Trophoblast cell (in vitro differentiated cells and primary cell): Measurements from ENCODE around the gene CILP2.
A peak's percentile ranks its signal among the peaks of the same experiment; 100 is the strongest.

Experiments
- DNase-seq, 2 donors: peaks; one replicate each; pipeline ENCODE4 v3.0.0-alpha.2; 2016
- H2AFZ ChIP-seq: 2 replicates; pipeline ENCODE4 v1.6.1; 2013; ENCODE audit warnings: low read length, moderate library complexity, mild to moderate bottlenecking; ENCODE audit not compliant: insufficient read depth, poor library complexity
- H2AK5ac ChIP-seq: 2 replicates; pipeline ENCODE4 v1.6.1; 2013; ENCODE audit warnings: mild to moderate bottlenecking, low read length
- H2BK120ac ChIP-seq: 2 replicates; pipeline ENCODE4 v1.6.1; 2013; ENCODE audit warnings: low read length, mild to moderate bottlenecking, moderate library complexity; ENCODE audit not compliant: insufficient read depth, poor library complexity
- H2BK12ac ChIP-seq: 2 replicates; pipeline ENCODE4 v1.6.1; 2013; ENCODE audit warnings: mild to moderate bottlenecking, low read length, moderate library complexity
- H2BK5ac ChIP-seq: 2 replicates; pipeline ENCODE4 v1.6.1; 2013; ENCODE audit warnings: low read length, low read depth, moderate library complexity, mild to moderate bottlenecking; ENCODE audit not compliant: poor library complexity
- H3K14ac ChIP-seq: 2 replicates; pipeline ENCODE4 v1.6.1; 2013; ENCODE audit warnings: mild to moderate bottlenecking, low read length
- H3K18ac ChIP-seq: 2 replicates; pipeline ENCODE4 v1.6.1; 2013; ENCODE audit warnings: mild to moderate bottlenecking, low read length
- H3K23ac ChIP-seq: 2 replicates; pipeline ENCODE4 v1.6.1; 2013; ENCODE audit warnings: low read length
- H3K27ac ChIP-seq: 2 replicates; pipeline ENCODE4 v1.5.1; 2013; ENCODE audit warnings: low read depth, mild to moderate bottlenecking, inconsistent platforms, low read length, moderate library complexity
- H3K27me3 ChIP-seq: 2 replicates; pipeline ENCODE4 v1.6.1; 2013; ENCODE audit warnings: inconsistent platforms, mild to moderate bottlenecking, low read length, moderate library complexity; ENCODE audit not compliant: insufficient read depth
- H3K36me3 ChIP-seq, 2 experiments: 1 replicate in 1 of 2; 2 replicates in 1 of 2; pipeline ENCODE4 v1.6.1; 2013; ENCODE audit warnings: low read length in 2 of 2, mild to moderate bottlenecking in 2 of 2, moderate library complexity in 1 of 2; ENCODE audit not compliant: insufficient read depth in 2 of 2, control insufficient read depth in 1 of 2
- H3K4ac ChIP-seq: 2 replicates; pipeline ENCODE4 v1.6.1; 2013; ENCODE audit warnings: low read depth, mild to moderate bottlenecking, low read length, moderate library complexity
- H3K4me1 ChIP-seq, 2 experiments: 1 replicate in 1 of 2; 2 replicates in 1 of 2; pipeline ENCODE4 v1.6.1; 2013; ENCODE audit warnings: low read length in 2 of 2, mild to moderate bottlenecking in 2 of 2, moderate library complexity in 1 of 2; ENCODE audit not compliant: insufficient read depth in 2 of 2, control insufficient read depth in 1 of 2
- H3K4me2 ChIP-seq: 2 replicates; pipeline ENCODE4 v1.6.1; 2013; ENCODE audit warnings: inconsistent platforms, mild to moderate bottlenecking, low read length, moderate library complexity
- H3K4me3 ChIP-seq: 2 replicates; pipeline ENCODE4 v1.5.1; 2013; ENCODE audit warnings: mild to moderate bottlenecking, low read depth, low read length, inconsistent platforms
- H3K79me1 ChIP-seq: one replicate; pipeline ENCODE4 v1.6.1; 2013; ENCODE audit warnings: low read length
- H3K79me2 ChIP-seq: 2 replicates; pipeline ENCODE4 v1.6.1; 2013; ENCODE audit warnings: low read length, mild to moderate bottlenecking; ENCODE audit not compliant: control insufficient read depth, insufficient read depth, poor library complexity
- H3K9ac ChIP-seq: 2 replicates; pipeline ENCODE4 v1.6.1; 2013; ENCODE audit warnings: mild to moderate bottlenecking, low read length
- H3K9me3 ChIP-seq: 2 replicates; pipeline ENCODE4 v1.6.1; 2013; ENCODE audit warnings: low read depth, mild to moderate bottlenecking, control low read depth, inconsistent platforms, low read length; ENCODE audit not compliant: insufficient read depth
- H4K12ac ChIP-seq: 2 replicates; pipeline ENCODE4 v1.6.1; 2013; ENCODE audit warnings: low read depth, mild to moderate bottlenecking, low read length, moderate library complexity
- H4K8ac ChIP-seq: 2 replicates; pipeline ENCODE4 v1.6.1; 2013; ENCODE audit warnings: low read depth, mild to moderate bottlenecking, low read length, moderate library complexity
- H4K91ac ChIP-seq: one replicate; pipeline ENCODE4 v1.6.1; 2013; ENCODE audit warnings: low read depth, mild to moderate bottlenecking, low read length, moderate library complexity
- WGBS: extraction: QIAGEN DNeasy Blood & Tissue Kit; methylation state at CpG from one replicate; pipeline ENCODE4 v1.1.7; 2013; ENCODE audit warnings: missing lambda C conversion rate; ENCODE audit not compliant: insufficient read length, insufficient coverage; ENCODE audit errors: extremely low coverage; 5-methylcytosine and 5-hydroxymethylcytosine counted together

CILP2 gene

GRCh38 chr19:19530889-19531288 lies 7.2 kb upstream of the CILP2 start:
- Histone ChIP-seq H3K14ac (no peak overlapping the region), H3K23ac (no peak overlapping the region), H3K79me1 (no peaks in the 10 kb centered on the region), H2BK12ac (no peak overlapping the region), H3K18ac (no peak overlapping the region), H2BK5ac (no peak overlapping the region), H3K4me2 (no peak overlapping the region), H4K91ac (no peak overlapping the region), H3K79me2 (no peaks in the 10 kb centered on the region), H3K36me3 (peaks cover 46 to 47% of the 10 kb centered on the region in 2 experiments), H3K4ac (no peak overlapping the region), H2AK5ac (no peak overlapping the region), H3K27me3 (no peaks in the 10 kb centered on the region), H4K12ac (no peak overlapping the region), H2AFZ (no peak overlapping the region), H3K4me3 (no peak overlapping the region), H3K27ac (no peak overlapping the region), H2BK120ac (no peak overlapping the region), H3K9me3 (peaks cover 6% of the 10 kb centered on the region), H3K4me1 (peaks cover 0 to 5% of the 10 kb centered on the region in 2 experiments), H3K9ac (no peak overlapping the region), H4K8ac (no peak overlapping the region)
- DNase-seq: no peak
- WGBS: no CpG with 5 or more reads among the region's 4 CpGs

- peak; percentile 72 to 94 for DNase-seq
- H3K14ac ChIP-seq: no peak overlapping the region
- no peak overlapping the region for H4K12ac ChIP-seq
- H3K18ac ChIP-seq: no peak overlapping the region
- no peak overlapping the region for H3K4me2 ChIP-seq
- no CpG with 5 or more reads among the region's 48 CpGs for WGBS
- H3K27ac ChIP-seq: no peak overlapping the region
- no peak overlapping the region for H3K23ac ChIP-seq
- H2BK12ac ChIP-seq: no peak overlapping the region
- H4K8ac ChIP-seq: no peak overlapping the region
- H2AFZ ChIP-seq: no peak overlapping the region
- no peak overlapping the region for H3K4ac ChIP-seq
- H3K79me2 ChIP-seq: no peaks in the 10 kb centered on the region
- no peaks in the 10 kb centered on the region for H3K27me3 ChIP-seq
- H3K4me1 ChIP-seq: peaks cover 0 to 5% of the 10 kb centered on the region in 2 experiments
- H2BK120ac ChIP-seq: no peak overlapping the region
- H3K4me3 ChIP-seq: no peak overlapping the region
- peaks cover 35% of the 10 kb centered on the region in 2 experiments for H3K36me3 ChIP-seq
- no peak overlapping the region for H2BK5ac ChIP-seq
- no peak overlapping the region for H2AK5ac ChIP-seq
- H3K9ac ChIP-seq: no peak overlapping the region
- no peak overlapping the region for H4K91ac ChIP-seq
- no peaks in the 10 kb centered on the region for H3K79me1 ChIP-seq
- H3K9me3 ChIP-seq: peaks cover 6% of the 10 kb centered on the region
Observed at GRCh38 chr19:19531951-19532805, 5.9 kb upstream of the CILP2 start.

GRCh38 chr19:19532806-19533701 lies 5.0 kb upstream of the CILP2 start:
- H3K4me3 ChIP-seq: no peak overlapping the region

DNA sequence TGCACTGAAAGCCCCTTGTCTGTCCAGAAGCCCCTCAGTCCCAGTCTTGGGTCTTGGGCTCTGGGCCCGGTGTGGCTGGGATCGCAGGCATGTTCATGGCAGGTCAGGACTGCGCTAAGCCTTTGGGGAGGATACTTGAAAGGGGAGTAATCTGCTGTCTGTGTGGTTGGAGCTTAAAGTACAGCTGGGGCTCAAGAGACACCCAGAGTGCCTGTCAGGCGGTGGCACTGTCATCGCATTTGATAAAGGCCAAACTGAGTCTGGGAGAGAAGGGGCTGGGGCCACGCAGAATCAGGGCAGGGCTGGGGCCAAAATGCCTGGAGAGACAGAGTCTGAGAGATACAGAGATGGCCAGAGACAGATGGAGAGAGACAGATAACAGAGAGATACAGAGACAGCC lies 4.2 kb upstream of the CILP2 start:
- Histone ChIP-seq H3K9me3 (peaks cover 8% of the 10 kb centered on the region), H2BK5ac (no peak overlapping the region), H3K18ac (no peak overlapping the region), H4K91ac (no peak overlapping the region), H4K8ac (no peak overlapping the region), H2AFZ (no peak overlapping the region), H3K23ac (no peak overlapping the region), H3K4me3 (no peak overlapping the region), H3K79me2 (no peaks in the 10 kb centered on the region), H3K36me3 (peaks cover 21 to 23% of the 10 kb centered on the region in 2 experiments), H3K4ac (no peak overlapping the region), H4K12ac (no peak overlapping the region), H2AK5ac (no peak overlapping the region), H3K14ac (no peak overlapping the region), H3K4me2 (no peak overlapping the region), H3K4me1 (peaks cover 4 to 15% of the 10 kb centered on the region in 2 experiments), H2BK120ac (no peak overlapping the region), H3K9ac (no peak overlapping the region), H3K27me3 (peaks cover 3% of the 10 kb centered on the region), H2BK12ac (no peak overlapping the region), H3K79me1 (no peaks in the 10 kb centered on the region), H3K27ac (no peak overlapping the region)
- WGBS: no CpG with 5 or more reads among the region's 6 CpGs
- DNase-seq: no peak

More at GRCh38 chr19:19532806-19533701, 5.0 kb upstream of the CILP2 start:
- Histone ChIP-seq H3K9ac (no peak overlapping the region), H3K23ac (no peak overlapping the region), H3K14ac (no peak overlapping the region), H3K27ac (no peak overlapping the region), H2BK12ac (no peak overlapping the region), H3K79me2 (no peaks in the 10 kb centered on the region), H3K18ac (no peak overlapping the region), H2AFZ (no peak overlapping the region), H3K9me3 (peaks cover 8% of the 10 kb centered on the region), H3K4me1 (peaks cover under 1 to 7% of the 10 kb centered on the region in 2 experiments), H4K8ac (no peak overlapping the region), H2BK5ac (no peak overlapping the region), H3K36me3 (peaks cover 27 to 30% of the 10 kb centered on the region in 2 experiments), H3K4ac (no peak overlapping the region), H4K91ac (no peak overlapping the region), H2AK5ac (no peak overlapping the region), H3K79me1 (no peaks in the 10 kb centered on the region), H3K4me2 (no peak overlapping the region), H3K27me3 (no peaks in the 10 kb centered on the region), H4K12ac (no peak overlapping the region), H2BK120ac (no peak overlapping the region)
- no peak for DNase-seq
- WGBS: 93% methylated on average over 1 of the region's 14 CpGs
